Neuron (in vitro differentiated cells): Measurements from ENCODE around the gene TLE2.
A peak's percentile ranks its signal among the peaks of the same experiment; 100 is the strongest.

ENCODE experiments used
- H2AFZ ChIP-seq: one replicate; pipeline ENCODE4 v1.6.1; 2013; ENCODE audit warnings: low read depth, mild to moderate bottlenecking, inconsistent platforms, low read length, moderate library complexity
- H3K27me3 ChIP-seq: one replicate; pipeline ENCODE4 v1.6.1; 2013; ENCODE audit warnings: low read length; ENCODE audit not compliant: insufficient read depth
- H3K36me3 ChIP-seq: one replicate; pipeline ENCODE4 v1.6.1; 2013; ENCODE audit warnings: low read length; ENCODE audit not compliant: insufficient read depth
- H3K4me1 ChIP-seq: one replicate; pipeline ENCODE4 v1.6.1; 2013; ENCODE audit warnings: low read length; ENCODE audit not compliant: insufficient read depth
- H3K4me3 ChIP-seq: 2 replicates; pipeline ENCODE4 v1.5.1; 2013; ENCODE audit warnings: mild to moderate bottlenecking, low read length, moderate library complexity
- H3K9me3 ChIP-seq: one replicate; pipeline ENCODE4 v1.6.1; 2013; ENCODE audit warnings: low read length

The TLE2 gene

DNA sequence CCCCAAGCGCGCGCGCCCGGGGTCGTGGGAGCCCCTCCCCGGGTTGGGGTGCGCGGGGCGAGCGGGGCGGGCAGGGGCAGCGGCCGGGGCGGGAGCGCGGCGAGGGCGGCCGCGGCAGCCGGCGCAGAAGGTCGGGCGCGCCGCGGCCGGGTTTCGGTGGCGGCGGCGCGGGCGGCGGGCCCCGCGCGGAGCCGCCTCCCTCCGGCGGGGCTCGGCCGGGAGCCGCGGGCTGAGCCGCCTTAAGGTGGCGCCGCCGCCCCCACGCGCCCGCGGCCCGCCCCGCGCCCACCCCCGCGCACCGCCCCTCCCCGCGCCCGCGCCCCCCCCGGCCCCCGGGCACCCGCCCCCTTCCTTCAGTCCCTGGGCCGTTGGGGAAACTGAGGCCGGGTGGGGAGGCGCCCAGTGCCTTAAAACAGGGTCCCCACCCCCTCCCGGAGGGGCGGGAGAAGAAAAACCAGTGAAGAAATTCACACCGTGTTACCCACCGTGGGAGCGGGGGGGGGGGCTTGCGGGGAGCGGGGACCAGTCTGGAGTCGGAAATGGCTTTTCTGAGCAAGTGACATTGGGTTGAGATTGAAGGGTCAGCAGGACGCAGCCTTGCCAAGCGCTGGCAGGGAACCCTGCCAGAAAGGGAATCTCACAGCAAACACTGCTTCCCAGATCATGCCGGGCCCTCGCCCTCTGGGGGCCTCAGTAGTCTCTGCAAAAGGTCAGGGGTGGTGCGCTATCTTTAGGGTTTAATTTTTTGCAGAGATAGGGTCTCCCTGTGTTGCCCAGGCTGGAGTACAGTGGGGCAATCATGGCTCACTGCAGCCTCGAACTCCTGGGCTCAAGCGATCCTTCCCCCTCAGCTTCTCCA lies at the start of gene TLE2:
Gene TLE2 (minus strand): TSS at position 216 of the 859 bp plus-strand sequence. CDS start 376 bp downstream, outside the sequence.
- Histone ChIP-seq H3K27me3 (peaks cover 81% of the 10 kb centered on the region), H2AFZ (no peak within 1 kb of the TSS), H3K4me1 (peaks cover 6% of the 10 kb centered on the region), H3K4me3 (no peak within 1 kb of the TSS), H3K9me3 (peaks cover 7% of the 10 kb centered on the region), H3K36me3 (no peaks in the 10 kb centered on the region)

DNA sequence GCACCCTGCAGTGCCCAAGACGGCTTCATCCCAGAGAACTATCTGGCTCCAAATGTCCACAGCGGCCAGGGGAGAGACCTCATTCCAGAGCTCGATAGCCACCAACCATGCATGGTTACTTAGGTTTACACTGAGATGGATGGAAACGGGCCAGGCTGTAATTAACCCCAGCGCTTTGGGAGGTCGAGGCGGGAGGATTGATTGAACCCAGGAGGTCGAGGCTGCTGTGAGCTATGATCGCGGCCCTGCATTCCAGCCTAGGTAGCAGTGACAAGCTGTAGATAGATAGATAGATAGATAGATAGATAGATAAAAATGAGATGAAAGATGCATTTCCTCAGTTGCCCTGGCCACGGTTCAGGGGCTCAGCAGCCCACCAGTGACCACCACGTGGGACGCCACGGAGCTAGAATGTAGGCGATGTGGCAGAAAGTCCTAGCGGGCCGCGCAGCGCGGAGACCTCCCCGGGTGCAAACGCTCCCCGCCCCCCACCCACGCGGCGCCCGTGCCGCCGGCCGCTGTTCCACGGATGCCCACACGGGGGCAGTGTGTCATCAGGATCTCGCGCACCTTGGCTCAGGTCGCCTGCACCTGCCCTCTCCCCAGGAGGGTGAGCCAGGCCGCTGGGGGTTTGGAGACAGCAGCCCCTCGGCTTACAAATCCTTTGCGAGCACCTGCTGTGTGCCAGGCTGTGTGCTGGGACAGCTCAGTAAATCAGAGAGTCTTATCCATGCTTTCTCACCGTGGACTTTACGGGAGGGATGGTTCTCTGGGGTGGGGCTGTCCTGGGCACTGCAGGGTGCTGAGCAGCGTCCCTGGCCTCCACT lies 46.7 kb upstream of the TLE2 start:
- Histone ChIP-seq H3K27me3 (no peaks in the 10 kb centered on the region), H2AFZ (no peak overlapping the region), H3K36me3 (no peaks in the 10 kb centered on the region), H3K4me3 (no peak overlapping the region), H3K9me3 (no peaks in the 10 kb centered on the region), H3K4me1 (no peaks in the 10 kb centered on the region)

- H3K27me3 ChIP-seq: no peaks in the 10 kb centered on the region
- no peaks in the 10 kb centered on the region for H3K9me3 ChIP-seq
- no peak overlapping the region for H3K4me3 ChIP-seq
- H3K36me3 ChIP-seq: no peaks in the 10 kb centered on the region
- no peaks in the 10 kb centered on the region for H3K4me1 ChIP-seq
- H2AFZ ChIP-seq: no peak overlapping the region
These were observed 45.0 kb upstream of the TLE2 start for GRCh38 chr19:3073931-3074595.

- H3K4me3 ChIP-seq: no peak overlapping the region
- no peaks in the 10 kb centered on the region for H3K9me3 ChIP-seq
- no peak overlapping the region for H2AFZ ChIP-seq
- no peaks in the 10 kb centered on the region for H3K27me3 ChIP-seq
- H3K4me1 ChIP-seq: no peaks in the 10 kb centered on the region
- H3K36me3 ChIP-seq: no peaks in the 10 kb centered on the region
These were observed 44.1 kb upstream of the TLE2 start for GRCh38 chr19:3073159-3073563.

DNA sequence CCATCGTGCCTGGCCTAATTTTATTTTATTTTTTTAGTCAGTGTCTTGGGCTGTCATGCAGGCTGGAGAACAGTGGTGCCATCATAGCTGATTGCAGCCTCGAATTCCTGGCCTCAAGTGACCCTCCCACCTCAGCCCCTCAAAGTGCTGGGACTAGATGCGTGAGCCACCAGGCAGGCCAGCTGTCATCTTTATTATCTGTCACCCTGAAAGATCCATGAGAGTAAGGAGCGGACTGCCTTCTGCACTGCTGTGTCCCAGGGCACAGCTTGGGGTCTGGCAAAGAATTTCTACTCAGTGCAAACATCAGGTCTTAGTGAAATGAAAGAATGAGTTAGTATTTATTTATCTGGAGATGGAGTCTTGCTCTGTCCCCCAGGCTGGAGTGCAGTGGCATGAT lies 42.7 kb upstream of the TLE2 start:
- Histone ChIP-seq H3K9me3 (no peaks in the 10 kb centered on the region), H3K4me1 (no peaks in the 10 kb centered on the region), H3K4me3 (no peak overlapping the region), H3K27me3 (peaks cover 5% of the 10 kb centered on the region), H3K36me3 (no peaks in the 10 kb centered on the region), H2AFZ (no peak overlapping the region)

DNA sequence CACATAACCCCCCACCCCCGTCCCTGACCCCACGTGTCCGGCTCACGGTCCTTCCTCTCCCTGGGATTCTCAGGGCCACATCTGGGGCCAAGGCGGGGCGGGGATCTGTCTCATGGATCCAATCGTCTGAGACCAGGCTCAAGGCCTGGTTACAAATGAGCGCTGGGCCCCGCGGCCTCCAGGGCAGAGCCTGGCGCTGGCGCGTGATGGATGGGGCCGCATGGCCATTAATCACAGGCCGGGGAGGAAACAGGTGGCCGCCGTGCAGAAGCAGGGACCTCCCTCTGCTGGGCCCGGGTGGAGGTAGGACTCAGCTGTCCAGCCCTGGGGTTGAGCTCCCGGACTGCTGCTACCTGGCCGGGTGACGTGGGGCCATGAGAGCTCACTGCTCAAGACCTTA lies 39.0 kb upstream of the TLE2 start:
- H3K4me1 ChIP-seq: no peaks in the 10 kb centered on the region
- no peaks in the 10 kb centered on the region for H3K9me3 ChIP-seq
- H3K36me3 ChIP-seq: no peaks in the 10 kb centered on the region
- no peak overlapping the region for H2AFZ ChIP-seq
- H3K27me3 ChIP-seq: peaks cover 8% of the 10 kb centered on the region
- no peak overlapping the region for H3K4me3 ChIP-seq

GRCh38 chr19:3067563-3067962 lies 38.5 kb upstream of the TLE2 start:
- H3K9me3 ChIP-seq: no peaks in the 10 kb centered on the region
- peaks cover 8% of the 10 kb centered on the region for H3K27me3 ChIP-seq
- no peak overlapping the region for H2AFZ ChIP-seq

DNA sequence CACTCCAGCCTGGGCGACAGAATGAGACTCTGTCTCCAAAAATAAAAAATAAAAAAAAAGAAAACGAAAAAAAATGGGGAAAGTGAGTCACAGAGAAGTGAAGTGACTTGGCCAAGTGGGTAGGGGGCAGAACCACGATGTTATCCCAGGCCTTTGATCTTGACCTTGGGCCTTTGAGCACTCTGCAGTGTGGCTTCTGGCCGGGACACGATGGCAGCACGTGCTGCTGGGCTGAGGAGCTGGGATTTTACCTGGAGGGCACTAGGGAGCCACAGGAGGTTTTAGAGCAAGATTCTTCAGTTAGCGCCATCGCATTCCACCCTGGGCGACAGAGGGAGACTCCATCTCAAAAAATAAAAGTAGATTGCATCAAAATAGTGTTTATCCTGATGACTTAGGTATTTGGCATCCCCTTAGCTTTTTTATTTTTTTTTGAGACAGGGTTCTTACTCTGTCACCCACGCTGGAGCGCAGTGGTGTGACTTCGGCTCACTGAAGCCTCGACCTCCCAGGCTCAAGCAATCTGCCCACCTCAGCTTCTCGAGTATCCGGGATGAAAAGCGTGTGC lies 37.5 kb upstream of the TLE2 start:
- Histone ChIP-seq H3K4me1 (no peaks in the 10 kb centered on the region), H3K9me3 (no peaks in the 10 kb centered on the region), H2AFZ (no peak overlapping the region), H3K36me3 (no peaks in the 10 kb centered on the region), H3K4me3 (no peak overlapping the region), H3K27me3 (peaks cover 8% of the 10 kb centered on the region)

More at GRCh38 chr19:3067563-3067962, 38.5 kb upstream of the TLE2 start:
- H3K4me3 ChIP-seq: no peak overlapping the region
- H3K36me3 ChIP-seq: no peaks in the 10 kb centered on the region
- H3K4me1 ChIP-seq: no peaks in the 10 kb centered on the region

GRCh38 chr19:3065675-3066357 lies 36.7 kb upstream of the TLE2 start:
- Histone ChIP-seq H3K4me3 (no peak overlapping the region), H3K36me3 (peaks cover 3% of the 10 kb centered on the region), H3K27me3 (peaks cover 8% of the 10 kb centered on the region), H3K9me3 (no peaks in the 10 kb centered on the region), H2AFZ (no peak overlapping the region), H3K4me1 (peaks cover 3% of the 10 kb centered on the region)

- Histone ChIP-seq H3K9me3 (no peaks in the 10 kb centered on the region), H3K4me3 (no peak overlapping the region), H3K4me1 (peaks cover 3% of the 10 kb centered on the region), H3K36me3 (peaks cover 14% of the 10 kb centered on the region), H3K27me3 (peaks cover 8% of the 10 kb centered on the region), H2AFZ (no peak overlapping the region)
These were observed 34.9 kb upstream of the TLE2 start for GRCh38 chr19:3064011-3064330.

- H2AFZ ChIP-seq: no peak within 1 kb of the TSS
- H3K36me3 ChIP-seq: peaks cover 21% of the 10 kb centered on the region
- no peaks in the 10 kb centered on the region for H3K9me3 ChIP-seq
- H3K4me3 ChIP-seq: peak within 1 kb of the TSS; percentile 64
- H3K27me3 ChIP-seq: peaks cover 4% of the 10 kb centered on the region
- H3K4me1 ChIP-seq: peaks cover 8% of the 10 kb centered on the region
These were observed 33.4 kb upstream of the TLE2 start, which contains the start of gene TLE5 for GRCh38 chr19:3062165-3063105. Gene TLE5, minus strand, starts transcription at chr19:3062495. Its CDS starts 295 bp downstream, at chr19:3062200.
